HL-60 (cell line): Measurements from ENCODE around the gene TBC1D22A.

Experiments
- DNase-seq, 2 experiments: peaks; one replicate each; pipeline ENCODE4 v3.0.0-alpha.2; 2010 to 2020; ENCODE audit warnings: low read depth in 1 of 2, low spot score in 1 of 2
- H3K27ac ChIP-seq: fragments of 250-450 bp; sonication (Bioruptor Pico); replicated peaks from 2 replicates; pipeline ENCODE4 v1.5.1; 2020; ENCODE audit warnings: mild to moderate bottlenecking, moderate library complexity
- H3K27me3 ChIP-seq: fragments of 250-450 bp; sonication (Bioruptor Pico); 2 replicates; pipeline ENCODE4 v1.5.1; 2021; ENCODE audit warnings: mild to moderate bottlenecking, moderate library complexity; ENCODE audit not compliant: insufficient read depth, poor library complexity, severe bottlenecking
- H3K4me3 ChIP-seq: replicated peaks from 2 replicates; pipeline ENCODE4 v1.5.1; 2011; ENCODE audit warnings: mild to moderate bottlenecking, control low read depth, low read length; ENCODE audit not compliant: insufficient read depth
- GABPA ChIP-seq: IDR thresholded peaks from 2 replicates; pipeline ENCODE4 v1.6.1; 2012; ENCODE audit warnings: low read depth
- POLR2AphosphoS5 ChIP-seq: IDR thresholded peaks from 2 replicates; pipeline ENCODE4 v1.6.1; 2012; ENCODE audit warnings: low read depth
- SPI1 ChIP-seq: IDR thresholded peaks from 2 replicates; pipeline ENCODE4 v1.6.1; 2012; ENCODE audit warnings: low read depth, mild to moderate bottlenecking, borderline replicate concordance
- TF ChIP-seq, protein P1 (sequence below): IDR thresholded peaks from one replicate; pipeline ENCODE4 v1.5.1; 2011; ENCODE audit warnings: low read length, control low read depth, inconsistent platforms; ENCODE audit not compliant: insufficient read depth
- TF ChIP-seq, protein P2 (sequence below): IDR thresholded peaks from 2 replicates; pipeline ENCODE4 v1.6.1; 2012; ENCODE audit warnings: low read depth; ENCODE audit not compliant: insufficient replicate concordance

The TBC1D22A gene

DNA sequence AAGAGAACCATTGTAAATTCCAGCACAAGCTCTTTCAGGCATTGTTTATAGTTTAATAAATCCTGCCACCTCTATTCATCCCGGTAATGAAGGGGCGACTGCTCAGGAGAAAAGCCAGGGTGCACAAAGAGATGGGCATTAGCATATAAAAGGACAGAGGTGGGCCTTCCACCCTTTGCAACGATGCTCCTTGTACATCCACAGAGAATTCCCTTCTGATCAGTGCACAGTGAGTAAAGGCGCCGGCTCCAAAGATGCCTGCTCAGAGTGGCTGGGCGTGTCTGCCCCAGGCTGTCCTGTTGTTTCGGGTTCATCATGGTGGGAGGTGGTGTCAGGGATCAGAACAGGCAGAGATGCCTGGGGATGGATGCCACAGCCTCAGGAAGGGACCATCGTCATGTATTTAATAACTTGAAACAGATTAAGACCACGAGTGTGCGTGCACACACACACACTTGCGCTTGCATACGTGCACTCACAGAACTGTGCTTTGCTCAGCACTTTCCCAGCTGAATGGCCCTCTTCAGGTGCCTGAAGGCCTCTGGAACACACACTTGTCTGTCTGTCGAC is 305.0 kb downstream of the TBC1D22A start:
- H3K4me3 ChIP-seq = no peak overlapping the region
- DNase-seq = no peak
- H3K27me3 ChIP-seq = no peaks in the 10 kb centered on the region
- TF ChIP-seq SPI1 (no peak), POLR2AphosphoS5 (no peak), GABPA (no peak)
- TF ChIP-seq, protein P1, sequence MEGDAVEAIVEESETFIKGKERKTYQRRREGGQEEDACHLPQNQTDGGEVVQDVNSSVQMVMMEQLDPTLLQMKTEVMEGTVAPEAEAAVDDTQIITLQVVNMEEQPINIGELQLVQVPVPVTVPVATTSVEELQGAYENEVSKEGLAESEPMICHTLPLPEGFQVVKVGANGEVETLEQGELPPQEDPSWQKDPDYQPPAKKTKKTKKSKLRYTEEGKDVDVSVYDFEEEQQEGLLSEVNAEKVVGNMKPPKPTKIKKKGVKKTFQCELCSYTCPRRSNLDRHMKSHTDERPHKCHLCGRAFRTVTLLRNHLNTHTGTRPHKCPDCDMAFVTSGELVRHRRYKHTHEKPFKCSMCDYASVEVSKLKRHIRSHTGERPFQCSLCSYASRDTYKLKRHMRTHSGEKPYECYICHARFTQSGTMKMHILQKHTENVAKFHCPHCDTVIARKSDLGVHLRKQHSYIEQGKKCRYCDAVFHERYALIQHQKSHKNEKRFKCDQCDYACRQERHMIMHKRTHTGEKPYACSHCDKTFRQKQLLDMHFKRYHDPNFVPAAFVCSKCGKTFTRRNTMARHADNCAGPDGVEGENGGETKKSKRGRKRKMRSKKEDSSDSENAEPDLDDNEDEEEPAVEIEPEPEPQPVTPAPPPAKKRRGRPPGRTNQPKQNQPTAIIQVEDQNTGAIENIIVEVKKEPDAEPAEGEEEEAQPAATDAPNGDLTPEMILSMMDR = no peak
- TF ChIP-seq, protein P2, sequence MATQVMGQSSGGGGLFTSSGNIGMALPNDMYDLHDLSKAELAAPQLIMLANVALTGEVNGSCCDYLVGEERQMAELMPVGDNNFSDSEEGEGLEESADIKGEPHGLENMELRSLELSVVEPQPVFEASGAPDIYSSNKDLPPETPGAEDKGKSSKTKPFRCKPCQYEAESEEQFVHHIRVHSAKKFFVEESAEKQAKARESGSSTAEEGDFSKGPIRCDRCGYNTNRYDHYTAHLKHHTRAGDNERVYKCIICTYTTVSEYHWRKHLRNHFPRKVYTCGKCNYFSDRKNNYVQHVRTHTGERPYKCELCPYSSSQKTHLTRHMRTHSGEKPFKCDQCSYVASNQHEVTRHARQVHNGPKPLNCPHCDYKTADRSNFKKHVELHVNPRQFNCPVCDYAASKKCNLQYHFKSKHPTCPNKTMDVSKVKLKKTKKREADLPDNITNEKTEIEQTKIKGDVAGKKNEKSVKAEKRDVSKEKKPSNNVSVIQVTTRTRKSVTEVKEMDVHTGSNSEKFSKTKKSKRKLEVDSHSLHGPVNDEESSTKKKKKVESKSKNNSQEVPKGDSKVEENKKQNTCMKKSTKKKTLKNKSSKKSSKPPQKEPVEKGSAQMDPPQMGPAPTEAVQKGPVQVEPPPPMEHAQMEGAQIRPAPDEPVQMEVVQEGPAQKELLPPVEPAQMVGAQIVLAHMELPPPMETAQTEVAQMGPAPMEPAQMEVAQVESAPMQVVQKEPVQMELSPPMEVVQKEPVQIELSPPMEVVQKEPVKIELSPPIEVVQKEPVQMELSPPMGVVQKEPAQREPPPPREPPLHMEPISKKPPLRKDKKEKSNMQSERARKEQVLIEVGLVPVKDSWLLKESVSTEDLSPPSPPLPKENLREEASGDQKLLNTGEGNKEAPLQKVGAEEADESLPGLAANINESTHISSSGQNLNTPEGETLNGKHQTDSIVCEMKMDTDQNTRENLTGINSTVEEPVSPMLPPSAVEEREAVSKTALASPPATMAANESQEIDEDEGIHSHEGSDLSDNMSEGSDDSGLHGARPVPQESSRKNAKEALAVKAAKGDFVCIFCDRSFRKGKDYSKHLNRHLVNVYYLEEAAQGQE = no peak
- no peak overlapping the region for H3K27ac ChIP-seq

DNA sequence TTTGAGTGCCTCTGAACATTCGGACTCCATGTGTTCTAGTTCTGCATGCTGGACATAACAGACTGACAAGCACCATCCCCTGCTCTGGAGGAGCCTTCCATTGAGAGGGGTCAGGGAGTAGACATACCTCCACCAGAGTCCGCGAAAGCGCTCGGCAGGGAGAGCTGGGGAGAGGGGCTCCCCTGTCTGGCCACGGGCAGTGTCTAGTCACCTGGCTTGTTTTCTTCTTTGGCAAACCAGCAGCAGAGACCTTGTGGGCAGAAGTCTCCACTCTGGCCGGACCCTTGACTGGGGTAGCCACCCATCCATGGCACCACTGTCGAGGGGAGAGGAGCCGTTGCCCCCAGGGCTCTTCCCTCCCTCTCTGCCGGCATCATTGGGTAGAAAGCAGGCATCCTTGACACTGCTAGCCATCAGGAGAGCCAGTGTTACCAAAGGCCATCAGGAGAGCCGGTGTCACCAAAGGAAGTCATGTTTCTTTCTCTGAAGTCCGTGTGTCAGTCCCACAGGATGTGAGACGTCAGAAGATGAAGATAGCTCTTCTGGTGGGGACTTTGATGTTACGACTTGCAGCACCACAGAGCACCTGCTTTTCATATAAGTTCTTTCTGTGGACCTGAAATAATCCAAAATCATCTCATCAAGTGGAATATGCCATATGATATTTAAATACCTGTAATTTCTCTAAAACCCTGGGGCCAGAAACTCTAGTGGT is 305.6 kb downstream of the TBC1D22A start:
- Histone ChIP-seq H3K27ac (no peak overlapping the region), H3K4me3 (no peak overlapping the region), H3K27me3 (no peaks in the 10 kb centered on the region)
- DNase-seq = no peak
- TF ChIP-seq, protein P1 = no peak
- TF ChIP-seq POLR2AphosphoS5 (no peak), SPI1 (no peak)

DNA sequence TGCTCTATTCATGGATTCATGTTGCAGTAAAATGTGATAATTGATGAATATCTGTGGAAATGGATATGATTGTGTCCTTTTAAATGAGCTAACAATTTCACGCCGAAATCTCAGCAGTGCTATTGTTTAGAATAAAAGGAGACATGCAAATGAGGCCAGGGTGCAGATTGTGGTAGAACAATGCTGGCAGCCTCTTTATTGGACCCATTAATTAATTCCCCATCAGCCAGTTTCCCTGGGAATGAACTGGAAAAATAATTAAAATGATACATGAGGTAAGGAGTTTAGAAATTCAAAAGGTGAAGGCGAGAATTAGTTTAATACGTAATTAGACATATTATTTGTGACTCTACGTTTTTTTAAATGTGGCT is 306.2 kb downstream of the TBC1D22A start:
- Histone ChIP-seq H3K27ac (no peak overlapping the region), H3K4me3 (no peak overlapping the region), H3K27me3 (no peaks in the 10 kb centered on the region)
- TF ChIP-seq, protein P1 = no peak
- no peak for TF ChIP-seq POLR2AphosphoS5
- no peak for DNase-seq

DNA sequence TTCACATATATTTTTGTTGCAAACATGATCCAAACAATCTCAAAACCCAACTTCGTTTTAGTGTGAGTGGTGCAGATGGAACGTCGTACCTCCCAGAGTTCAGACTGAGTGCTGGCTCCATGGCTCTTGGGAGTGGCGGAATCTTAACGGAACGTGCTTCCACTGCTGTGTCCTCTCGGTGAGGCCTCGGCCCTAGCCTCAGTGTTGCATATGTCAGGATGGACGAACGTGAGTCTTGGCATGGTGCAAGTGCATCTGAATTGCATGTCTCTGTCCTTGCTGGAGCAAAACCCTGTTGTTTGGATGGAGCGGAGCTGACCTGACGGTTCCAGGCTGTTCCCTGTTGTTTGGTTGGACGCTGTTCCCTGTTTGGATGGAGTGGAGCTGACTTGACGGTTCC is 306.8 kb downstream of the TBC1D22A start:
- DNase-seq = no peak
- TF ChIP-seq SPI1 (no peak), POLR2AphosphoS5 (no peak), GABPA (no peak)
- TF ChIP-seq, protein P1 = no peak
- TF ChIP-seq, protein P2 = no peak
- no peak overlapping the region for H3K4me3 ChIP-seq
- no peak overlapping the region for H3K27ac ChIP-seq
- no peaks in the 10 kb centered on the region for H3K27me3 ChIP-seq
